ENCODE results near the gene ATP9A.
"Not testable (repeated sequence)": the region's sequence is repeated elsewhere in the genome, so short reads cannot be mapped to it uniquely, and the experiment has no call there.

ATP9A gene

GRCh38 chr20:51758978-51759544, 9.1 kb downstream of the ATP9A start:
- Histone ChIP-seq H3K27me3 (ENCODE audit: insufficient read depth, low read length) (no peaks in the 10 kb centered on the region), H3K4me3 (ENCODE audit: low read length) (no peak overlapping the region), H3K36me3 (ENCODE audit: insufficient read depth, low read length) (no peaks in the 10 kb centered on the region), H3K9me3 (ENCODE audit: low read length) (peaks cover 5% of the 10 kb centered on the region), H3K4me1 (ENCODE audit: insufficient read depth, low read length) (peaks cover 6% of the 10 kb centered on the region), H2AFZ (ENCODE audit: low read depth, low read length) (no peak overlapping the region)

DNA sequence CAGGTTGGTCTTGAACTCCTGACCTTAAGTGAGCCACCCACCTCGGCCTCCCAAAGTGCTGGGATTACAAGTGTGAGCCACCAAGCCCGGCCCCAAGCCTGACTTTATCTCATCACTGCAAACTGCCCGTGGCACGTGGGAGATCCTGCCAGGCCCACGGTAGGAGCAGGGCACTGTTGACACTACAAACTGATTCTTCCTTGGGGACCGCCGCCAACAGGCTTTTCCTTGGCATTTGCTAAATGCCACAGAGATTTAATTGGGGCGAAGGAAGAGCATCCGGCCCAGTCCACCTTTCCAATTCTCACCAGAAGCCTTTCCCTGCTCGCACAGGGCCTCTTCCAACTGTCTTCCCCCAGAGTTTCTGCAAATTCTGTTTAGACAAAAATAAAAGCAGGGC, 11.0 kb downstream of the ATP9A start:
- Histone ChIP-seq H3K27me3 (ENCODE audit: insufficient read depth, low read length) (no peaks in the 10 kb centered on the region), H3K36me3 (ENCODE audit: insufficient read depth, low read length) (peaks cover 4% of the 10 kb centered on the region), H3K4me1 (ENCODE audit: insufficient read depth, low read length) (peaks cover 6% of the 10 kb centered on the region), H3K9me3 (ENCODE audit: low read length) (peaks cover 5% of the 10 kb centered on the region), H3K4me3 (ENCODE audit: low read length) (no peak overlapping the region), H2AFZ (ENCODE audit: low read depth, low read length) (no peak overlapping the region)

GRCh38 chr20:51756653-51757052, 11.5 kb downstream of the ATP9A start:
- Histone ChIP-seq H3K4me1 (ENCODE audit: insufficient read depth, low read length) (peaks cover 6% of the 10 kb centered on the region), H3K9me3 (ENCODE audit: low read length) (peaks cover under 1% of the 10 kb centered on the region), H3K36me3 (ENCODE audit: insufficient read depth, low read length) (peaks cover 5% of the 10 kb centered on the region), H3K27me3 (ENCODE audit: insufficient read depth, low read length) (no peaks in the 10 kb centered on the region), H3K4me3 (ENCODE audit: low read length) (no peak overlapping the region), H2AFZ (ENCODE audit: low read depth, low read length) (no peak overlapping the region)

DNA sequence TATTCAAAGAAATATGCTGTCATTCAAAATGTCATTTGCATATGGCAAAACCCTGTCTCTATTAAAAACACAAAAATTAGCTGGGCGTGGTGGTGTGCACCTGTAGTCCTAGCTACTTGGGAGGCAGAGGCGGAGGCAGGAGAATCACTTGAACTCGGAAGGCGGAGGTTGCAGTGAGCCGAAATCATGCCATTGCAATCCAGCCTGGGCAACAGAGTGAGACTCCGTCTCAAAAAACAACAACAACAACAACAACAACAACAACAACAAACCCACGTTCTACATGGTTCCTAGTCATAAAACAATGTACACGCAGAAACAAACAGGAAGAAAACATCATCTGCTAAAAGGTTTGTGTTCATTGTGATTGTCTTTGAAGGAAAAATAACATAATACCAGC, 15.0 kb downstream of the ATP9A start:
- H3K27me3 ChIP-seq (ENCODE audit: insufficient read depth, low read length); H3K4me3 ChIP-seq (ENCODE audit: low read length); H3K9me3 ChIP-seq (ENCODE audit: low read length); H3K36me3 ChIP-seq (ENCODE audit: insufficient read depth, low read length); H3K4me1 ChIP-seq (ENCODE audit: insufficient read depth, low read length); H2AFZ ChIP-seq (ENCODE audit: low read depth, low read length): not testable (repeated sequence)

- Histone ChIP-seq H2AFZ (ENCODE audit: low read depth, low read length) (no peak overlapping the region), H3K4me1 (ENCODE audit: insufficient read depth, low read length) (no peaks in the 10 kb centered on the region), H3K27me3 (ENCODE audit: insufficient read depth, low read length) (no peaks in the 10 kb centered on the region), H3K4me3 (ENCODE audit: low read length) (no peak overlapping the region), H3K9me3 (ENCODE audit: low read length) (no peaks in the 10 kb centered on the region), H3K36me3 (ENCODE audit: insufficient read depth, low read length) (peaks cover 5% of the 10 kb centered on the region)
Observed at GRCh38 chr20:51752343-51752951, 15.7 kb downstream of the ATP9A start.

DNA sequence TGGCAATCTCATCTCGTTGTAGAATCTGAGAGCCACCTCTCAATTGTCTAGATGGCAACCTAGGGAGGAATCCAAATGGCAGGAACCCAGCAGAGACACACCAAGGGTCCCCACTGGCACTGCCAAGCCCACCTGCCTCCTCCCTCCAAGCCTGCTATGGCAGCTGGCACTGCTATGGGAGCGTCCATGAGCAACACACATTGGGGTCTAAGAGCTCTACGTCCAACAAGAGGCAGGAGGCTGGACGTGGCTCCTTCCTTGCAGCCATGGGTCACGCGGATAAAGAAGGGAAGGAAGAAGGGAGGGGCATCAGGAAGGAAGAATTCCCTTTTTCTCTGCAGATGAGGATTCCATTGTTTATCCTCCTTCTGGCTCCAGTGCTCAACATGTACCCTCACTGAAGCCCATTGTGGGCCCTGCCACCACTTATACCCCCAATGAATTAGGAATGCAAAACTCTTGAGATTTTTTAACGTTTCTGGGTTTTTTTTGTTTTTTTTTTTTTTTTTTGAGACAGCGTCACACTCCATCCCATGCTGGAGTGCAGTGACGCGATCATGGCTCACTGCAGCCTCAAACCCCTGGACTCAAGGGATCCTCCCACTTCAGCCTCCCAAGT, 17.3 kb downstream of the ATP9A start:
- Histone ChIP-seq H3K4me3 (ENCODE audit: low read length) (no peak overlapping the region), H2AFZ (ENCODE audit: low read depth, low read length) (no peak overlapping the region), H3K9me3 (ENCODE audit: low read length) (no peaks in the 10 kb centered on the region)

DNA sequence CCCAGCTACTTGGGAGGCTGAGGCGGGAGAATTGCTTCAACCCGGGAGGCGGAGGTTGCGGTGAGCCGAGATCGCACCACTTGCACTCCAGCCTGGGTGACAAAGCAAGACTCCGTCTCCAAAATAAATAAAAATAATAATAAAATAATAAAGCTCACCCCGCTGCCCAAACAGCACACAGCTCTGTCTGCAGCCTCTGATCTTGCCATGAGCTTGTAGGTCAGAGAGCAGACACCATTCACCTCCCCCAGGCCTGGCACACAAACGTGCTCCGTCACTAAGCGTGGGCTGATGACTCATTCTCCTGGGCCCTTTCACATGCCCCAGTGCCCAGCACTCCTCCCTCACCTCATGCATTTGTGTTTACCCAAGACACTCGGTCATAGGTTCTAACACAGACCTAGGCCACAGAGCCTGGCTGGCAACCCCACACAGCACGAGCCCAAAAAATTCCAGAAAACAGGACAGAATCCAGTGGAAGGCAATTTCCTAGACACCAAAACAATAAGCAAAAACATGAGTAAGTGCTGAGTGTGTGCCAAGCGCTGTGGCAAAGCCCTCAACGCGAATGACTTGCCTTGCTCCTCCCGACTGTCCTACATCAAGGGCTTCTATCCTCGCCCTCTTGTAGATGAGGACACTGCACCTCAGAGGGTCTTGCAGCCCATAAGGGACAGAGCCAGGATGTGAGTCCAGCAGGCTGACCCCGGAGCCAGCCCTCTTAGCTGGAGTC, 18.0 kb downstream of the ATP9A start:
- Histone ChIP-seq H3K9me3 (ENCODE audit: low read length) (no peaks in the 10 kb centered on the region), H3K4me3 (ENCODE audit: low read length) (no peak overlapping the region), H3K36me3 (ENCODE audit: insufficient read depth, low read length) (peaks cover 5% of the 10 kb centered on the region), H3K27me3 (ENCODE audit: insufficient read depth, low read length) (no peaks in the 10 kb centered on the region), H2AFZ (ENCODE audit: low read depth, low read length) (no peak overlapping the region), H3K4me1 (ENCODE audit: insufficient read depth, low read length) (no peaks in the 10 kb centered on the region)

More for the DNA sequence above, 17.3 kb downstream of the ATP9A start:
- H3K27me3 ChIP-seq (ENCODE audit: insufficient read depth, low read length), result no peaks in the 10 kb centered on the region
- peaks cover 5% of the 10 kb centered on the region for H3K36me3 ChIP-seq (ENCODE audit: insufficient read depth, low read length)
- no peaks in the 10 kb centered on the region for H3K4me1 ChIP-seq (ENCODE audit: insufficient read depth, low read length)

DNA sequence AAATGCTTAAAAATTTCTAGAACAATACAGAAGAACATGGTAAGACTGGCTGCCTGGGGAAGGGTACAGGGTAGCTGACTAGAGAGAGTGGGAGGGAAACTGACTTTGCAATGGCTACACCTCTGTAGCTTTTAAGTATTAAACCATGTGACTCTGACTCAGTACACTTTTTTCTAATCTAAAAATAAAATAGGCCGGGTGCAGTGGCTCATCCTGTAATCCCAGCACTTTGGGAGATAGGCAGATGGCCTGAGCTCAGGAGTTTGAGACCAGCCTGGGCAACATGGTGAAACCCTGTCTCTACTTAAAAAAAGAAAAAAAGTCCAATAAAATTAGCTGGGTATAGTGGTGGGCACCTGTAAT, 18.5 kb downstream of the ATP9A start:
- no peaks in the 10 kb centered on the region for H3K4me1 ChIP-seq (ENCODE audit: insufficient read depth, low read length)
- H2AFZ ChIP-seq (ENCODE audit: low read depth, low read length), result no peak overlapping the region
- no peaks in the 10 kb centered on the region for H3K9me3 ChIP-seq (ENCODE audit: low read length)
- peaks cover 5% of the 10 kb centered on the region for H3K36me3 ChIP-seq (ENCODE audit: insufficient read depth, low read length)
- H3K4me3 ChIP-seq (ENCODE audit: low read length), result no peak overlapping the region
- no peaks in the 10 kb centered on the region for H3K27me3 ChIP-seq (ENCODE audit: insufficient read depth, low read length)

DNA sequence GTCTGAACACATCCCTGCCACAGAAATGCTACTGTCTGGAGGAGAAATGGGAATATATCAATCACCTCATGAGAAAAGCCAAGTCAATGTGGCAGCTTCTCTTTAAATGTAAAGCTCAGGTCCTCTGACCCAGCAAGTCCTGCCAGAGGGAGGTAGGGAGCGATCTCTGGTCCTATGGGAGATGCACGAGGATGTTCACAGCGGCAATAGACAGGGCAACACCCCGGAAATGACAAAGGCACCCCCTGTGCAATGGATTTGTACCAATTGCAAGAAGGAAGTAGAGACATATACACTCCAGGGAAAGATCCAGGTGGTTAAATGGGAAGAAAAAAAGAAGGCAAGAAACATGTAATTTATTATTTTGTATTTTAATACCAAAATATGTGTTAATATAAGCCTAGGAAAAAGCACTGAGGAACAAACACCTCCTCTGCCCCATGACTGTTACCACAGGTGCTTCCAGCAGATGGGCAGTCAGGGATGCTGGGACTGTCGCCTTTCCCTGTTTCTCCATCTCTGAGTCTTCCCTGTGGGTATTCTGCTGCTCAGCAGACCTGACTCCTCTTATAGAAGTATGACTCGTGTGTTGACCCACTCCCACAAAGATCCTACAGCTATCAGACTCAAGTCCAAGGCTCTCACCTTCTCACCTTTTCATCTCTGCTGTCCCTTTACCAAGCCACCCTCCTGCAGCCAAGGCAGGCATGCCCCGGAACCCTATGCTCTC, 20.8 kb downstream of the ATP9A start:
- H3K9me3 ChIP-seq (ENCODE audit: low read length), result no peaks in the 10 kb centered on the region
- H2AFZ ChIP-seq (ENCODE audit: low read depth, low read length), result no peak overlapping the region
- peaks cover 2% of the 10 kb centered on the region for H3K36me3 ChIP-seq (ENCODE audit: insufficient read depth, low read length)
- H3K27me3 ChIP-seq (ENCODE audit: insufficient read depth, low read length), result no peaks in the 10 kb centered on the region
- H3K4me3 ChIP-seq (ENCODE audit: low read length), result no peak overlapping the region
- no peaks in the 10 kb centered on the region for H3K4me1 ChIP-seq (ENCODE audit: insufficient read depth, low read length)

DNA sequence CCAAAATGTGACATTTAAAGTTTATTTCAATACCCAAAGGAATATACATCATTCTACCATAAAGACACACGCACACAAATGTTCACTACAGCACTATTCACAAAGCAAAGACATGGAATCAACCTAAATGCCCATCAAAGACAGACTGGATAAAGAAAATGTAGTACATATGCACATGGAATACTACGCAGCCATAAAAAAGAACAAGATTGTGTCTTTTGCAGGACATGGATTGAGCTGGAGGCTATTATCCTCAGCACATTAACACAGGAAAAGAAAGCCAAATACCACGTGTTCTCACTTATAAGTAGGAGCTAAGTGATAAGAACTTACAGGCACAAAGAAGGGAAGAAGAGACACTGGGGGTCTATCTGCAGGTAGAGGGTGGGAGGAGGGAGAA, 22.4 kb downstream of the ATP9A start:
- Histone ChIP-seq H3K36me3 (ENCODE audit: insufficient read depth, low read length) (no peaks in the 10 kb centered on the region), H3K4me1 (ENCODE audit: insufficient read depth, low read length) (no peaks in the 10 kb centered on the region), H2AFZ (ENCODE audit: low read depth, low read length) (no peak overlapping the region)

GRCh38 chr20:51740838-51741237, 27.4 kb downstream of the ATP9A start:
- H3K4me3 ChIP-seq (ENCODE audit: low read length), result no peak overlapping the region
- H3K4me1 ChIP-seq (ENCODE audit: insufficient read depth, low read length), result no peaks in the 10 kb centered on the region
- no peaks in the 10 kb centered on the region for H3K36me3 ChIP-seq (ENCODE audit: insufficient read depth, low read length)
- H2AFZ ChIP-seq (ENCODE audit: low read depth, low read length), result no peak overlapping the region
- H3K27me3 ChIP-seq (ENCODE audit: insufficient read depth, low read length), result no peaks in the 10 kb centered on the region
- no peaks in the 10 kb centered on the region for H3K9me3 ChIP-seq (ENCODE audit: low read length)

More for the DNA sequence above, 22.4 kb downstream of the ATP9A start:
- Histone ChIP-seq H3K4me3 (ENCODE audit: low read length) (no peak overlapping the region), H3K27me3 (ENCODE audit: insufficient read depth, low read length) (no peaks in the 10 kb centered on the region), H3K9me3 (ENCODE audit: low read length) (no peaks in the 10 kb centered on the region)

- H3K36me3 ChIP-seq (ENCODE audit: insufficient read depth, low read length); H3K4me1 ChIP-seq (ENCODE audit: insufficient read depth, low read length); H3K4me3 ChIP-seq (ENCODE audit: low read length); H3K27me3 ChIP-seq (ENCODE audit: insufficient read depth, low read length); H3K9me3 ChIP-seq (ENCODE audit: low read length); H2AFZ ChIP-seq (ENCODE audit: low read depth, low read length): not testable (repeated sequence)
Observed at GRCh38 chr20:51740308-51740707, 27.9 kb downstream of the ATP9A start.

DNA sequence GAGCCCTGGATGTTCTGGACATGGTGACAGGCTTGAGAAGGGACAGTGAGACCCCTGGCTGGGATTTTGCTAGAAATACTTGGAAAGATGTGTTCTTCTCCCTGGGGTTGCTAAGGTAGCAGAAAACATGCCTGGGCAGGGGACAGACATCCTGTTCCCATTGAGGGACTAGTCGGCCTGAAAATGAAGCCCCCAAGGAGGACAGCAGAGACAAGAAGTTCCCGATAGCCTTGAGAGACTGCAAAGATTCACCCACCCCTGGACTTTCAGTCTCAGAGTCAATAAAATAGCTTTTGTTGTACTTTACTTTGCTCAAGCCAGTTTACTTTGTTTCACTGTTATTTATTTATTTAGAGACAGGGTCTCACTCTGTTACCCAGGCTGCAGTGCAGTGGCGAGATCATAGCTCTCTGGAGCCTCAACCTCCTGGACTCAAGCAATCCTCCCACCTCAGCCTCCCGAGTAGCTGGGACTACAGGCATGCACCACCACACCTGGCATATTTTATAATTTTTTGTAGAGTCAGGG, 28.4 kb downstream of the ATP9A start:
- Histone ChIP-seq H3K36me3 (ENCODE audit: insufficient read depth, low read length) (no peaks in the 10 kb centered on the region), H2AFZ (ENCODE audit: low read depth, low read length) (no peak overlapping the region), H3K4me1 (ENCODE audit: insufficient read depth, low read length) (no peaks in the 10 kb centered on the region), H3K27me3 (ENCODE audit: insufficient read depth, low read length) (no peaks in the 10 kb centered on the region), H3K4me3 (ENCODE audit: low read length) (no peak overlapping the region), H3K9me3 (ENCODE audit: low read length) (no peaks in the 10 kb centered on the region)

All from neuron (in vitro differentiated cells).